Colonic mucosa (tissue), 4 donors: ENCODE measurements around the gene TSPAN7. TPM values are rescaled to one million over a fixed set of nuclear protein-coding genes. Genes with fewer than 3 reads are reported as not detected.

Experiments used
- DNase-seq: peaks from one replicate; pipeline ENCODE4 v3.0.0-alpha.2; 2020
- H3K27ac ChIP-seq: fragments of 200-600 bp; one replicate; pipeline ENCODE4 v1.8.0; 2021
- H3K27me3 ChIP-seq: fragments of 200-600 bp; one replicate; pipeline ENCODE4 v1.8.0; 2021
- H3K36me3 ChIP-seq: fragments of 200-600 bp; one replicate; pipeline ENCODE4 v1.8.0; 2021
- H3K4me1 ChIP-seq: fragments of 200-600 bp; one replicate; pipeline ENCODE4 v1.8.0; 2021; ENCODE audit warnings: mild to moderate bottlenecking
- H3K4me3 ChIP-seq: fragments of 200-600 bp; one replicate; pipeline ENCODE4 v1.8.0; 2021
- H3K9ac ChIP-seq, 2 donors: one replicate each; pipeline ENCODE4 v1.7.0; 2013; ENCODE audit warnings: control low read depth in 2 of 2, low read depth in 2 of 2, low read length in 2 of 2
- H3K9me3 ChIP-seq: fragments of 200-600 bp; one replicate; pipeline ENCODE4 v1.8.0; 2021
- intact Hi-C: fragments of 100-400 bp; cut with DNase I; formaldehyde crosslinking; loops from one replicate; pipeline ENCODE4 v1.14.1; 2022
- total RNA-seq, 2 donors: library from RNA; stranded (reverse); fragmentation: NEBNext Ultra II Directional in 1 of 2; extraction: Animal tissue kit (Norgen Biotek cat#: 25700) in 1 of 2; gene quantifications; one replicate each; pipeline ENCODE4 v1.2.1, GENCODE V29; 2021
- TF ChIP-seq, protein P1 (sequence below): fragments of 200-600 bp; IDR thresholded peaks from one replicate; pipeline ENCODE4 v1.8.0; 2022; ENCODE audit warnings: antibody characterized with exemption, mild to moderate bottlenecking
- donor health status: healthy.
- donor health status: DM: no; HTN: no; CAD: no.
- donor health status: DM: no; HTN: no; CAD: no.

TSPAN7 gene
- total RNA-seq, 2 donors from 2014 or later: 66.1 to 91.5 TPM

DNA sequence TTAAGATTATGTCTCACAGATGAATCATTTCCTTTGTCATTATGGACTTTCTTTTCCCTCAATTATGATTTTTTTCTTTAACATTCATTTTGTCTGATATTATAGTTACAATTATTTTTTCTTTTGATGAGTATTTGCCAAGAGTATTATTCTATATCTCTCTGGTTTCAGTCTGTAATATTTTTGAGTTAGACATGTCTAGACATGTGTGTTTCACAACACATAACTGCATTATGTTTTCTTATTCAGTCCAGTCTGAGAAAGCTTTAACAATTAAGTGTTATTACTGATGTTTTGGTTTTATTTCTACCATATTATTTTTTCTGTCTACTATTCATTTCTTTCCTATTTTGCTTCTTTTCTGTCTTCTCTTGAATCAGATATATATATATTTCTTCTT, 131.6 kb downstream of the TSPAN7 start:
- TF ChIP-seq, protein P1, sequence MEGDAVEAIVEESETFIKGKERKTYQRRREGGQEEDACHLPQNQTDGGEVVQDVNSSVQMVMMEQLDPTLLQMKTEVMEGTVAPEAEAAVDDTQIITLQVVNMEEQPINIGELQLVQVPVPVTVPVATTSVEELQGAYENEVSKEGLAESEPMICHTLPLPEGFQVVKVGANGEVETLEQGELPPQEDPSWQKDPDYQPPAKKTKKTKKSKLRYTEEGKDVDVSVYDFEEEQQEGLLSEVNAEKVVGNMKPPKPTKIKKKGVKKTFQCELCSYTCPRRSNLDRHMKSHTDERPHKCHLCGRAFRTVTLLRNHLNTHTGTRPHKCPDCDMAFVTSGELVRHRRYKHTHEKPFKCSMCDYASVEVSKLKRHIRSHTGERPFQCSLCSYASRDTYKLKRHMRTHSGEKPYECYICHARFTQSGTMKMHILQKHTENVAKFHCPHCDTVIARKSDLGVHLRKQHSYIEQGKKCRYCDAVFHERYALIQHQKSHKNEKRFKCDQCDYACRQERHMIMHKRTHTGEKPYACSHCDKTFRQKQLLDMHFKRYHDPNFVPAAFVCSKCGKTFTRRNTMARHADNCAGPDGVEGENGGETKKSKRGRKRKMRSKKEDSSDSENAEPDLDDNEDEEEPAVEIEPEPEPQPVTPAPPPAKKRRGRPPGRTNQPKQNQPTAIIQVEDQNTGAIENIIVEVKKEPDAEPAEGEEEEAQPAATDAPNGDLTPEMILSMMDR: no peak
- Histone ChIP-seq H3K27ac (no peak overlapping the region), H3K9ac (no peak overlapping the region), H3K9me3 (no peaks in the 10 kb centered on the region), H3K27me3 (no peaks in the 10 kb centered on the region), H3K4me1 (no peaks in the 10 kb centered on the region), H3K36me3 (no peaks in the 10 kb centered on the region), H3K4me3 (no peak overlapping the region)
- DNase-seq: no peak
- intact Hi-C loops: no loop called here

- no peaks in the 10 kb centered on the region for H3K27me3 ChIP-seq
- no peak overlapping the region for H3K4me3 ChIP-seq
- no peak overlapping the region for H3K9ac ChIP-seq
- H3K36me3 ChIP-seq: no peaks in the 10 kb centered on the region
- intact Hi-C loops: no loop called here
- no peak overlapping the region for H3K27ac ChIP-seq
- H3K9me3 ChIP-seq: no peaks in the 10 kb centered on the region
- DNase-seq: no peak
- H3K4me1 ChIP-seq: no peaks in the 10 kb centered on the region
- TF ChIP-seq, protein P1: no peak
Observed at GRCh38 chrX:38694394-38694793, 133.1 kb downstream of the TSPAN7 start.

DNA sequence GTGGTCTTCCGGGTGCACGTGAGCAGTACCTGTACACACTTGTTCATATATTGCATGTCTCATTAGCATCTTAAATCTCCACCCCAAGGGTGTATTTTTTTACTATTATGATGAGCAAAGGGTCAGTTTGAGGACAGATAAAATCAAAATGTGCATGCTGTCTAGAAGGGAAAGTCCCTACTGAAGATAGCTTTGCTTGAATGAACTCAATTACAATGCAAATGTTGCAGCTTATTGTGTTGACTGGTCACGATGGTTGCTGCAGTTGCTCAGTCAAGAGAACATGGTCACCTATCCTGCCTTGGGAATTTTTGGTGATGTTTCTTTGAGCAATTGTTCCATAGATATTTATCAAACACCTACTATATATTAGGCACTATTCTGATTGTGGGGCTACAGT, 136.1 kb downstream of the TSPAN7 start:
- intact Hi-C loops: no loop called here
- Histone ChIP-seq H3K9me3 (no peaks in the 10 kb centered on the region), H3K9ac (no peak overlapping the region), H3K27me3 (no peaks in the 10 kb centered on the region), H3K36me3 (no peaks in the 10 kb centered on the region), H3K4me1 (no peaks in the 10 kb centered on the region), H3K27ac (no peak overlapping the region), H3K4me3 (no peak overlapping the region)
- DNase-seq: no peak
- TF ChIP-seq, protein P1: no peak

- TF ChIP-seq, protein P1: no peak
- Histone ChIP-seq H3K4me1 (no peaks in the 10 kb centered on the region), H3K36me3 (no peaks in the 10 kb centered on the region), H3K27me3 (no peaks in the 10 kb centered on the region), H3K9me3 (no peaks in the 10 kb centered on the region), H3K4me3 (no peak overlapping the region), H3K9ac (no peak overlapping the region), H3K27ac (no peak overlapping the region)
- no peak for DNase-seq
- intact Hi-C loops: no loop called here
Observed at GRCh38 chrX:38699121-38699520, 137.8 kb downstream of the TSPAN7 start.

GRCh38 chrX:38699696-38700095, 138.4 kb downstream of the TSPAN7 start:
- no peaks in the 10 kb centered on the region for H3K9me3 ChIP-seq
- H3K9ac ChIP-seq: no peak overlapping the region
- H3K4me1 ChIP-seq: no peaks in the 10 kb centered on the region
- TF ChIP-seq, protein P1: no peak
- no peak for DNase-seq
- no peaks in the 10 kb centered on the region for H3K36me3 ChIP-seq
- no peaks in the 10 kb centered on the region for H3K27me3 ChIP-seq
- intact Hi-C loops: no loop called here
- no peak overlapping the region for H3K4me3 ChIP-seq
- H3K27ac ChIP-seq: no peak overlapping the region

- intact Hi-C loops: no loop called here
- Histone ChIP-seq H3K27ac (no peak overlapping the region), H3K36me3 (no peaks in the 10 kb centered on the region), H3K9ac (no peak overlapping the region), H3K27me3 (no peaks in the 10 kb centered on the region), H3K4me1 (no peaks in the 10 kb centered on the region), H3K4me3 (no peak overlapping the region), H3K9me3 (no peaks in the 10 kb centered on the region)
- TF ChIP-seq, protein P1: no peak
- DNase-seq: no peak
Observed at GRCh38 chrX:38701073-38701472, 139.7 kb downstream of the TSPAN7 start.
